WI38 (cell line): Measurements from ENCODE around the gene ERF.

Experiments used
- H3K4me3 ChIP-seq: 2 replicates; pipeline ENCODE4 v1.5.1; 2011; ENCODE audit warnings: low read depth, mild to moderate bottlenecking, control low read depth, low read length
- TF ChIP-seq, protein P1 (sequence below): IDR thresholded peaks from 2 replicates; pipeline ENCODE4 v1.5.1; 2012; ENCODE audit warnings: low read depth, mild to moderate bottlenecking, control low read depth, low read length

Gene ERF

DNA sequence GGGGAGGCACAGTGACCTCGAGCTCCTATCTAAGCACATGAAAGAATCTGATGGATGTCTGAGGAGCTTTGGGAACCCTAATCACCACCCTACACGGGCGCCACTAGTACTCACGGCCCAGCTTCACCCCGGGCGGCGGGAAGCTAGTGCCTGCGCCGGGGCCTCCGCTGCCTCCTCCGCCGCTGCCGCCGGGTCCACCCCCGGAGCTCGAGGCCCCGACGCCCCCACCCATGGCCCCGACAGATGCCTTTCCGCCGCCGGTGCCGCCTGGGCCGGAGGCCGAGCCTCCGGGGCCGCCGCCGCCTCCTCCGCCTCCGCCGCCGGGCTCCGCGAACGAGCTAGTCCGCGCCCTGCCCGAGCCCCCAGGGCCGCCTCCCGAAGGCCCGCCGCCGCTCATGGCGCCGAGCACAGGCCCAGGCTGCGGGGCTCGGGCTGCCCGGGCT lies 12.8 kb downstream of the ERF start:
- H3K4me3 ChIP-seq: peak overlapping the region; percentile 88
- TF ChIP-seq, protein P1, sequence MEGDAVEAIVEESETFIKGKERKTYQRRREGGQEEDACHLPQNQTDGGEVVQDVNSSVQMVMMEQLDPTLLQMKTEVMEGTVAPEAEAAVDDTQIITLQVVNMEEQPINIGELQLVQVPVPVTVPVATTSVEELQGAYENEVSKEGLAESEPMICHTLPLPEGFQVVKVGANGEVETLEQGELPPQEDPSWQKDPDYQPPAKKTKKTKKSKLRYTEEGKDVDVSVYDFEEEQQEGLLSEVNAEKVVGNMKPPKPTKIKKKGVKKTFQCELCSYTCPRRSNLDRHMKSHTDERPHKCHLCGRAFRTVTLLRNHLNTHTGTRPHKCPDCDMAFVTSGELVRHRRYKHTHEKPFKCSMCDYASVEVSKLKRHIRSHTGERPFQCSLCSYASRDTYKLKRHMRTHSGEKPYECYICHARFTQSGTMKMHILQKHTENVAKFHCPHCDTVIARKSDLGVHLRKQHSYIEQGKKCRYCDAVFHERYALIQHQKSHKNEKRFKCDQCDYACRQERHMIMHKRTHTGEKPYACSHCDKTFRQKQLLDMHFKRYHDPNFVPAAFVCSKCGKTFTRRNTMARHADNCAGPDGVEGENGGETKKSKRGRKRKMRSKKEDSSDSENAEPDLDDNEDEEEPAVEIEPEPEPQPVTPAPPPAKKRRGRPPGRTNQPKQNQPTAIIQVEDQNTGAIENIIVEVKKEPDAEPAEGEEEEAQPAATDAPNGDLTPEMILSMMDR: no peak

- TF ChIP-seq, protein P1: no peak
- peak overlapping the region; percentile 88 for H3K4me3 ChIP-seq
Observed at GRCh38 chr19:42241279-42241678, 13.6 kb downstream of the ERF start.

DNA sequence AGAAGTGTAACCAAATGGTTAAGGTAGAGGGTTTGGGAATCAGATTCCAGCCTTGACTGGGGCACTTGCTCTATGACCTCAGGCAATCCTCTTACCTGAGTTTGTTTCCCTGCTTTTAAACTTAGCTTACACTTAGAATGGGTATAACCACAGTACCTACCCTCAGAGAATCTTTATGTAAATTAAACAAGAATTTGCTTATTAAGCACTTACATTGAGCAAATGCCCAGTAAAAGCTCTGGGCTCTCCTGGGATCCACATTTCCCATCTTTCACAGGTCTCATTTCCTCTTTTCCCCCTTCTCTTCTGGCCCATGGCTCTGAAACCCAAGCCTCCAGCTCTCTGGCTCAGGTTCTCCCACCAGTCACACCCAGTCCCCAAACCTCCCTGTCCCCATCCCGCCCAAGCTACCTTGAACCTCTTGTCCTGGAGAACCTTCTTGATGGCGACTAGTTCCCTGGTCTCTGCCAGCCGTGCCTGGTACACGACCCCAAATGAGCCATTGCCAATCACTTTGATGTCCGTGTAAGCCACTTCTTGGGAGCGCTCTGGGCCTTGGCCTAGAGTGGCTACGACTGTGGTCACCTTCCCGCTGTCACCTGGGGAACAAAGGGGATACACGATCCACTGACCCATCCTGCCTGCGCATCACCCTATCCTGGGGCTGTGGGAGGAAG lies 15.2 kb downstream of the ERF start:
- TF ChIP-seq, protein P1: no peak
- no peak overlapping the region for H3K4me3 ChIP-seq

DNA sequence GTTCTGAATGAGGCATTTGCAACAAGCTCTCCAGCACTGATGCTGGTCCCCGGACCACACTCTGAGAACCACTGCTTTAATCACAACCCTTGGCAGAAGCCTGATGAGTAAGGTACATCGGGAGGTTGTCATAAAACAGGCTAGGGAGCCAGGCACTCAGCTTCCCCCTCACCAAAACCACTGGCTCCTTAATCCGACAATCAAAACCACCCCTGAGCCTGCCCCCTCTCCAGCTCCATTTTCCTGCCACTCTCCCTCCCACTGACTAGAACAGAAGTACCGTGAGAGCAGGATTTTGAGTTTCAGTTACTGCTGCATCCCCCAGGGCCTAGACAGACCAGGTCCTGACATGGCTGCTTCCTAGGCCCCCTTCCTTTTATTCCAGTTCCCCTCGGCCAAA lies 19.7 kb downstream of the ERF start:
- H3K4me3 ChIP-seq: no peak overlapping the region

DNA sequence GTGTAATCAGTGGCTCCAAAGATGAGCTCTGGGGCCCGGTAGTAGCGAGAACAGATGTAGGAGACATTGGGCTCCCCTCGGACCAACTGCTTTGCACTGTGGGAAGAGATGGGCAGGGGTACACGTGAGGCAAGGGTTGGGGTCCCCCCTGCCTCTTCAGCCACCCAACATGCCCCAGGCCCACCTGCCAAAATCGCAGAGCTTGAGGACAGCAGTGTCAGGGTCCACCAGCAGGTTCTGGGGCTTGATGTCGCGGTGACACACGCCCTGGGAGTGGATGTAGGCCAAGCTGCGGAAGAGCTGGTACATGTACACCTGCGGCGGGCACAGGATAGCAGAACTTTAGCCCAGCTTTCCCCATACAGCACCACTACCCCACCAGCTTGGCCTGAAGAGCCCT lies 20.6 kb downstream of the ERF start:
- TF ChIP-seq, protein P1: no peak
- H3K4me3 ChIP-seq: no peak overlapping the region

More for the DNA sequence above, 19.7 kb downstream of the ERF start:
- TF ChIP-seq, protein P1: no peak

GRCh38 chr19:42233678-42234292 lies 21.1 kb downstream of the ERF start:
- TF ChIP-seq, protein P1: no peak
- no peak overlapping the region for H3K4me3 ChIP-seq

DNA sequence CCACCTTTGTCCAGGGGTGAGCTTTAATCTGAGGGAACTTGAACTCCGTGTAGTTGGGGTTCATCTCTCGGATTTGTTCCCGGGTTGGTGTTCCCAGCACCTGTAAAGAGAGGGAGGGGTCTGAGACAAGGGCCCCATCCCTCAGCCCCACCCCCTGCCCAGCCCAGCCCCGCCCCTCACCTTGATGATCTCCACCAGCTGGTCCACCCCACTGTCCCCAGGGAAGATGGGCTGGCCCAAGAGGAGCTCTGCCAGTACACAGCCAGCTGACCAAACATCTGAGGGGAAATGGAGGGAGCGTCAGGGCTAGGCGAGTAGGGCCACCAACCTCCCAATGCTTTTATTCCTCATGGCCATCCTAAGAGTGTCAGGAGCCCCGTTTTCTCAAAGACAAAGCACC lies 21.8 kb downstream of the ERF start:
- TF ChIP-seq, protein P1: no peak
- no peak overlapping the region for H3K4me3 ChIP-seq
